Measurements from ENCODE around the gene SLK.

Gene SLK

DNA sequence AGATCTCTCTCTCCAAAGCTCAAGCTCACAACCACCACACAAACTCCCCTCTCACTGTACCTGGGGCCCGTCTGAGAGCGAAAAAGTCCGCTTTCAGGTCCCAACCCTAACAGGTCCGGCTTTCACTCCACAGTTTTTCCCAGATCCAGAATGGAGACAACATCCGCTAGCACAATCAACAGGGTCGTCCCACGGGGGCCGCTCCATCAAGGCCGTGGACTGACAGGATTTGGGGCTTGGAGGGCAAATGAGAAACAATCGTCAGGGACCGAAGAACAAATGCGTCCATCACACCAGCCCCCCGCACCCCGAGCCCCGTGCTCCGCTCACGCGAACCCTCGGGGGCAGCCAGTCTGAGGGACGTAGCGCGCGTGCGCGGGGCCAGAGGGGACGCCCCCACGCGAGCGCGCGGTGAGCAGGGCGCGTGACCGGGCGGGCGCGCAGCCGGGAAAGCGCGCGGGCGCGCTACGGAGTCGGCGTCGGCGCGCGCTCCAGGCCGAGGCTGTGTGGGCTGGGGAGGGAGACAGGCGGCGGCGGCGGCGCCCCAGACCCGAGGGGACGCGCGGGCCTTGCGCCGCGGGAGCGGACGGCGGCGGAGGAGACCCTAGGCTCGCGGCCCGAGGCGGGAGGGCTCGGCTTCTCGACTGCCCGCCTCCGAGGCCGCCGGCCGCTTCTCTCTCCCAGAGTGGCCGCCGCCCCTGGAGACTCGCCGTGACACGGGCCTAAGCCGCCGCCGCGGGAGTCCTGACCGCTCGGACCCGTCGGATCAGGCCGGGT, at the start of gene SLK:
Gene SLK (plus strand): TSS at position 470 of the 777 bp plus-strand sequence. CDS start 606 bp downstream, outside the sequence.
- no peak for FAIRE-seq

DNA sequence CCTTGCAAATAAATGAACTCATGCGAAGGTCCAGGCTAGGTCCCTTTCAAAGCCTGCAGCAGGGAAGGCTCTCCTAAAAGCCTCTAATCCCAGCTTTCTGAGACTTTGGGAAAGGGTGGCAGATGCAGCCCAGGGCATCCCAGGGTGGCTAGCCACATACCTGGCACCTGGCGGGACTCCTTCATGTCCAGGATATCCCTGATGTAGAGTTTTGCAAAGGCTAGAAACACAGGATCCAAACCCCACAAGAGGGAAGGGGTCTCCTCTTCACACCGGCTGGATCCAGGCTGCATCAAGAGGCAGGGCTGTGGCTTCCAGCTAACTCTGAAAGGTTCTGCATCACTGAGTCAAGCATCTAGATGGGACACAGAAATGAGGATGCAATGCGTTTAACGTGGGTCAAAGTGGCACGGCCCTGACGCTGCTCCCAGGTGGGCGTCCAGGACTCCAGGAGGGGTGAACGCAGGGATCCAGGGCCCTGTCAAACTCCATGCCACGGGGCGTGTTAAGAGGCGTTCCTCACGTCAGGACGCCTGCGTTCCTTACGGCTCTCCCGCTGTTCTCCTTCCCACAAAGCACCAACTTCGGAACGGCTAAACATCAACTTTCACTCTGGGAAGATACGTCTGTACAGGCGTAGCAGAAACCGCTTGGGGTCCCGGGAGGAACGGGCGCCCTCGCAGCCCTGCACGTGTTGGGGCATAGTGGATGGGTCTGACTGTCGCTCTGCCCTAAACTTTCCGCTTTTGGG, 49.5 kb upstream of the SLK start:
- FAIRE-seq = no peak

DNA sequence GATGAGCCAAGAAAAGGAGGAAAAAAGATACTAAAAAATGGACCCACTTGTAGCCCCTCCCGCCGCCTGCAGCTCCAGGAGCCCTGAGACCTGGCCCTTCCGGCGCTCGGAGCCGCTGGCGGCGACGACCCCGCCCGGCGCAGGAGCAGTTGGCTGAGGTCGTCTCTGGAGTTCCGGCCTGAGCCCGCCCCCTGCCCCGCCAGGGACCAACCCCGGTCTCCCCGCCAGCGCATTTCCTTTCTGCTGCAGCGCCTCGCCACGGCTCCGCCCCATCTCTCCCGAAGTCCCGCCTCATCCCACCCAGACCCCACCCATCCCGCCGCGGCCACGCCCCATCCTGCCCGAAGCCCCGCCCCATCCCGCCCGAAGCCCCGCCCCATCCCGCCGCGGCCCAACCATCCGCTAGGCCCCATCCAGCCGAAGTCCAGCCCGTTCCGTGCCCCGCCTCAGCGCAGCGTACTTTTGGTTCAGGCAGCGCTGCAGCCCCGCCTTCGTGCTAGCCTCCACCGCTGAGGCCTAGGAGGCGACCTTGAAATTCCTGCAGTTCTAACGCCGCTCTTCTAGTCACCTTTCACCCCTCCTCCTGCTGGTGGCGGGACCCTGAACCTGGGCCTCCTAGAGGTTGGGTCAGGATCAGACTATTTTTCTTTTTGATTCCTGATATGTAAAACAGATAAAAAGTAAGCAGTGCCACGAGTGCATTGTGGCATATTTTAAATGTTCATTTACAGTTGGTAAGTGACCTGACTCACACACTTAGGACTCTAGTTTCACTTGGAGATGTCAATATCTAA, 48.7 kb upstream of the SLK start, which contains the start of gene STN1:
Gene STN1 (minus strand): TSS at position 132 of the 794 bp plus-strand sequence. CDS start 590 bp downstream, outside the sequence.
- no peak for FAIRE-seq

DNA sequence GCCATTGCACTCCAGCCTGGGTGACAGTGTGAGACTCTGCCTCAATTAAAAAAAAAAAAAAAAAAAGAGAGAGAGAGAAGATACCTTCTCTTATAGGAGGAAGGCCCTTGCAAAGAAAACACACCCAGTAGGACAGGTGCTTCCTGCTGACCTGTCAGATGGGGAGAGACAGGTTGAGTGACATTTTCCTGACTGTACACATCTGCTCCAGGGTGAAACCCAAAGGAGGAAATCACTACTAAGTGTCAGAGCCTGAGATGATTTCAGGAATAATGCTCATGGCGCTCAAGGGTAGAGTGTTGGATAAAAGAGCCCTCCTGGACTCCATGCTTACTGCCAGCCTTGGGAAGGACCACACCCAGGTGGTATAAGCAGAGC, 47.3 kb upstream of the SLK start:
- FAIRE-seq = no peak

DNA sequence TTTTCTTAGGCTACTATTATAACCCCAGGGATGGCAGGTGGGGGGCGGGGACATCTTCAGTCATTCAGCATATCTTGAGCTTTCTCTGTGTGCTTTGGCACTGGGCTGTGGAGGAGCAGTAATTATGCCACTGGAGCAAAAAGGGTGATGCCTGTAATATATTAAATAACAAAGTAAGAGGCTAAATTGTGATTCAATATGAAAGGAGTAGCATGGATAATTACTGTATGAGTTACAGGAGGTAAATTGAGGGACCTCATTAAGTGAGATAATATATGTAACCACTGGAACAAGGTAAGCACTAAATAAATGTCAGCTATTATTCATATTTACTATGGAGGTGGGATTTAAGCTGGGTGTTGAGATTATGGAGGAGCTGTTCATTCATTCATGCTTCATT, 45.7 kb upstream of the SLK start:
- no peak for FAIRE-seq

DNA sequence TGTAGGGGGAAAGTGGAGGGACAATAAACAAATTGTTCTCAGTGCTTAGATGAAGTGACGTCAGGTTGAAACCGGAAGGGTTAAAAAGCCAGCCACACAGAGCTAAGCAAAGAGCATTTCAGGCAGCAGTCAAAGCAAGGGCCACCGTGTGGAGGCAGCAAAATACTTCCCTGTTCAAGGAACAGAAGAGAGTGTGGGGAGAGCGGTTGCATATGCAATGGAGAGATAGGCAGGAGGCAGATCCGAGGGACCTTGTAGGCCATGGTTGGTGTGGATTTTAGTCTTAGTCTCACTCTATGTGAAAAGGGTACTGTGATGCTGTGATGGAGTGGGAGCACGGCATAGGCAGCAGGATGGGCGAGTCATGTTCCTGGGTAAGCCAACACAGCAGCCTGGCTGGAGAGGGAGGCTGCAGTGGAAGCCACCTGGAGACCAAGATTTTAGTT, 45.2 kb upstream of the SLK start:
- no peak for FAIRE-seq

DNA sequence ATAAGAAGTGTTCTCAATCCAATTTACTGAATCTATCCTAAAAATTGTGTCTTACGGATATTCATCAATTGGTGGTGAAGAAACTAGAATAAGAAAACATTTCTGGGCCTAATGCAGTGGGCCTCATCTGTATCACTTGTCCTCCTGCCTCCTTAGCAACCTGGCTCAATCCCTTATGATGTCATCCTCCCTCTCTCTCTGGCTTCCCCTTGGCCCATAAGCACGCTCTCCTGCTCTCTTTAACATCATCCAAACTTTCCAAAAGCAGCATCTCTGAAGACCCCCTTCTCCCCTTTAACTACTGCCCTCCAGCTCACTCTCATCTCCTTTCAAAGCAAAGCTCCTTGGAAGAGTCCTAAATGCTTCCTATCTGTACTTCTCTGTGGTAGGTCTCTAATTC, 44.3 kb upstream of the SLK start:
- FAIRE-seq = no peak

DNA sequence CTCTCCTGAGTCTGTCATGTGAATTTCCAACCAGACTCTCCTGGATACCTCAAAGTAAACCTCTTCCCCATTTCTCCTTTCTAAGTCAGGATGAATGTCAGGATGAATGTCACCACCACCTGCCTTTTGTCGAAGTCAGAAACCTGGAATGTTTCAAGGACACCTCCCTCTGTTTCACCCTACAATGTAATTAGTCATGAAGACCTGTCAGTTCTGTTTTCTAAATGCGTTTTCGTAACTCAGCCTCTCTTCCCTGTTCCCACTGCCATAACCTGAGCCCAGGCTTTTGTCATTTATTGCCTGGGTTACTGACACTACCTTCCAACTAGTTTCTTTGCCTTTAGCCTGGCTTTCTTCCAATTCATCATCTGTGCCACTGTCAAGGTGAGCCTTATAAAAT, 43.4 kb upstream of the SLK start:
- FAIRE-seq = no peak

DNA sequence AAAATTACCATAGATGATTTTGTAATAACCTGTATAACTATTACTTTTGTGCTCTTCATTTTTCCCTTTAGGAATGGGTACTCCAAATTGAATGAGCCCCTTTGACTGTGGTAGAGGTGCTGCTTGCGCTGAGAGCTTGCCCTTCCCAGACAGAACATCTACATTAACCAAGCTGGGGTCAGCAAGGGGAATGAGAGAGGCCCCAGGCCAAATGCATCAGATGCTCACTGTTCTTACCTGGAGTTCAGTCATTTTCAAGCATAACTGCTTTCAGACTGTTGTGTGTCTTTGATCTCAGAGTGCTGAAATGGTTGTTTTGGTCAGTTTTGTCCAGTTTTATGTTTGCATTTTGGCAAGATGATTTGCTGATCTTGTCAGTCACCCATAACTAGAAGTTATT, 41.3 kb upstream of the SLK start:
- no peak for FAIRE-seq

DNA sequence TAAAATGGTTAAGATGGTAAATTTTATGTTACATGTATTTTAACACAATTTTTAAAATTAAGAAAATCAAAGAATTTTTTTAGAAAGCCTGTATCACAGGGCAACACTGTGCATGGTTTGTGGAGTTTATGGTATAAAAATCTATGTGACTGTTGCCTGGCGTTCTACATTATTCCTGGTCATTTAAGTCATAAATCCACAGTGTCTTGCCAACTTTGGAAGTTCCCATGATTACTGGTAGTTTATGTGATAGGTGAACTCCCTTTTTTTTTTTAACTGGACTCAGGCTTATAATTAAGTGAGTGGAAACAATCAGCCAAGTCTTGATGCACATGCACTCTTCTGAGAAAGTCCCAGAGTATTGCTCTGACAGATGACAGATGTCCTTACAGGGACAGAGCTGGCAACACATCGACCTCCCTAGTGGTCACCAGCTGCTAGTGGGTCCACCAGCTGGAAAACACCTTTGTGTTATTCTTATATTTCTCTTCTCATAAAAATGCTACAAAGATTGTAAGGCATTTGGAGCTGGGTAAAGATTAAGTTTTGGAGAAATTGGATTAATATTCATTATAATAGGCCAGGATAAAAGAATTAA, 40.1 kb upstream of the SLK start:
- no peak for FAIRE-seq

DNA sequence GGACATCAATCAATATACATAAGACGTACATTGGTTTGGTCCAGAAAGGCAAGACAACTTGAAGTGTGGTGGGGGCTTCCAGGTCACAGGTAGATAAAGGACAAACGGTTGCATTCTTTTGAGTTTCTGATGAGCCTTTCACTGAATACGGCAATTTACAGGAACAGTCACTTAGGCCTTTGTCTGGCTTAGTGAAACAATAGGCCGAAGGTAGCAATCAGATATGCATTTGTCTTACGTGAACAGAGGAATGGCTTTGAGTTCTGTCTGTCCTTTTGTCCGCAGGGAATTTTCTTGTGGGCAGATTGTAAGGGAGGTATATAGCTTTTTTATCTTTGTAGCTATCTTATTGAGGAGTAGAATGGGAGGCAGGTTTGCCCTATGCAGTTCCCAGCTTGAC, 38.2 kb upstream of the SLK start:
- no peak for FAIRE-seq

DNA sequence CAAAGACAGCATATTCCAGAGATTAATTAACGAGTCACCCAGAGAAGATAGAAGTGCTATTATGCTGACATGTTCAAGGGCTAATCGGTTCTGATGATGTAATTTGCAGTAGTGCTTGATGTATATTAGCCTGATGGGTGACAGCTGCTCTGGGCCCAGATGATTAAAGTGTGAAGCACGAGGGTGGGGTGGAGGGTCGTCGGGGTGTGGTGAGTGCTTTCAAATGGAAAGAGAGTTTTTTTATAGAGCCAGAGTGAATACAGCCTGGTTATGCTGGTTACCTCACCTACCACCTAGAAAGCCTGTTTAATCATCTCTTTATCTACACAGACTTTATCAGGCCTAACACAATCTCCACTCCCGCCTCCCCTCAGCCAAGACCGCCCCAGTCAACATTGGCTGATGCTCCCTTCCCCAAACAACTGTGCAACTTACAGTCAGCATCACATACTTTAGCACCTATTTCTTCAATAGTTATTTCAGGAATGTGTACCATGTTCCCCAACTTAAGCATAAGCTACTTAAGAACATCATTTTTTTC, 37.5 kb upstream of the SLK start:
- FAIRE-seq = no peak

DNA sequence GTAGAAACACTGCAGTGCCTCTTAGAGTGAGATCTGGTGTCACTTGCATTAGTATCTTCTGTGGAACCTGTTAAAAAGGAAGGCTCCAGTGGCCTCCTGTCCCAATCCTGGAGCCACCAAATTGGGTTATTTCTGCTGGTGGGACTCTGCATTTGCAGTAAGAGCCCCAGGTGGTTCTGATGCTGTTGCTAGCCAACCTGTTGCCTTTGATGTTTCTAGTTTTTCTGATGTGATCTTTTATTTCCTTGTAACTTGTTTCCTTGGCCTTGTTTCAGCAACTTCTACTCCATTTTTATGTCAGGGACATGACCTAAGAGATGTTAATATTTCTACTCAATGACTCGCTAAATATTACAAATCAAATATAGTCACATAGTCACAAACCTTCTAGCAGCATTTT, 36.5 kb upstream of the SLK start:
- FAIRE-seq = no peak

DNA sequence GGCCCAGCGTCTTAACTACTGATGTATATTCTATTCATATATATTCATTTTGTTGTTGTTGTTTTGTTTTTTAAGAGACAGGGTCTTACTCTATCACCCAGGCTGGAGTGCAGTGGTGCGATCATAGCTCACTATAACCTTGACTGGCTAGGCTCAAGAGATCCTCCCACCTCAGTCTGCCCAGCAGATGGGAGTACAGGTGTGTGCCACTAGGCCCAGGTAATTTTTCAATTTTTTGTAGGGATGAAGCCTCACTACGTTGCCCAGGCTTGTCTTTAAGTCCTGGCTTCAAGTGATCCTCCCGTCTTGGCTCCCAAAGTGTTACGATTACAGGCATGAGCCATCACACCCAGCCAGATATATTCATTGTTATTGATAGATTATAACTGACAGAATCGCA, 36.1 kb upstream of the SLK start:
- no peak for FAIRE-seq

DNA sequence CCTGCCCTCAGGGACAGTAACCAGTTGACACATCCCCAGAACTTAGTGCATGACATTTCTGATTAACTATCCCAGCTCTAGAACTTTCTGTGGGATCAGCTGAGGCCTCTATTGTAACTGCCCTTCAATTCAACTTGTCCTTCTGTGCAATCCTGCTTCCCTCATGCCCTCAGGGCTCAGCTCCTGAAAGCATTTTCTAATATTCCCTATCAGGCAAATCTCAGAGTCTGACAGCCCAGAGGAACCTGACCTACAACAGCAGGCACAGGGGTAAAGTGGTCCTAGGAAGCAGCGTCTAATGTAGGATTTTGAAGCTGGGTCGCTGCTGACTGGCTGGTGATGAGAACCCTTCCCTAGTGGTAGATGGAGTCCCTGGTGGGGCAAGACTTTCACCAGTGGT, 35.3 kb upstream of the SLK start:
- FAIRE-seq = no peak

DNA sequence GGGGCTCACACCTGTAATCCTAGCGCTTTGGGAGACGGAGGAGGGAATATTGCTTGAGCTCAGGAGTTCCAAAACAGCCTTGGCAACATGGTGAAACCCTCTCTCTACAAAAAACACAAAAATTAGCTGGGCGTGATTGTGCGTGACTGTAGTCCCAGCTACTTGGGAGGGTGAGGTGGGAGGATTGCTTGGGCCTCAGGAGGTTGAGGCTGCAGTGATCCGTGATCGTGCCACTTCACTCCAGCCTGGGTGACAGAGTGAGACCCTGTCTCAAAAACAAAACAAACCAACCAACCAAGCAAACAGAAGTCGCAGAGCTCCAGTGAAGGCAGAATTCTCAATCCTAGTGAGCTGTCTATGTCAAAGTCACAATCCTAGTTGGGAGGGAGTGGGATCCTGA, 34.7 kb upstream of the SLK start:
- FAIRE-seq = no peak

DNA sequence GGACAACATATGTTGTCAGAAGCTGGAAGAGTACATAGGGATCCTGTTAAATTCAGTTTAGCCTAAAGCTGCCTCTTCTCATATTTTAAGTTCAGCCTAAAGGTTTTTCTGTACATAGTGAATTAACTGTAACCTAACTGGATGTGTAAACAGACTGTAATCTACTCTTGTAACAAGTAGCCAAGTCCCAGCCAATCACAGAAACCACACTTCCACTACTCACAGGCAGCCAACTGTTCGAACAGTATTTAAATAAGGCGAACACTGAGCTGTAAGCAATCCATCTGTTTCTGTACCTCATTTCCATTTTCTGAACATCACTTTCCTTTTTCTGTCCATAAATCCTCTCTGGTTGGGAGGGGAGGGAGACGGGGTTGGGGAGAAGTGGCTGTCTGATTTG, 34.0 kb upstream of the SLK start:
- FAIRE-seq = no peak

DNA sequence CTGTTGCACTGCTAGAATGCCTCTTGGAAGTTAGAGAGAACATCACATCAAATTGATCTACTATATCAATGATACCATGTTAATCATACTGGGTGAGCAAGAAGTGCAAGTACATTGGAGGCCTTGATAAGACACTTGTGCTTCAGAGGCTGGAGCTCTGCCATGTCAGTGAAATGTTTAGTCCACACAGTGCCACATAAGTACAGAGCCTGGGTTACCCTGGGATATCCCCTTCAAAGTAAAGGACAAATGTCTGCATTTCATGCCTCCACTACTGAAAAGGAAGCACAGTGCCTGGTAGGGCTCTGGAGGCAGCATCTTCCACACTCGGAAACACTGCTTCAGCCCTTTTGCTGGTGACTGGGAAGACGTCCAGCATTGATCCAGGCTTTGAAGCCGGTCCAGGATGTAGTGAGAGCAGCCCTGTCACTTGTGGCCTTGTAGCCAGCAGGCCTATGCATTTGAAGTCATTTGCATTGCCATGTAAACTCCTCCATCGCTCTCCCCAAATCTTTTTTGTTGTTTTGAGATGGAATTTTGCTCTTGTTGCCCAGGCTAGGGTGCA, 33.3 kb upstream of the SLK start:
- no peak for FAIRE-seq

DNA sequence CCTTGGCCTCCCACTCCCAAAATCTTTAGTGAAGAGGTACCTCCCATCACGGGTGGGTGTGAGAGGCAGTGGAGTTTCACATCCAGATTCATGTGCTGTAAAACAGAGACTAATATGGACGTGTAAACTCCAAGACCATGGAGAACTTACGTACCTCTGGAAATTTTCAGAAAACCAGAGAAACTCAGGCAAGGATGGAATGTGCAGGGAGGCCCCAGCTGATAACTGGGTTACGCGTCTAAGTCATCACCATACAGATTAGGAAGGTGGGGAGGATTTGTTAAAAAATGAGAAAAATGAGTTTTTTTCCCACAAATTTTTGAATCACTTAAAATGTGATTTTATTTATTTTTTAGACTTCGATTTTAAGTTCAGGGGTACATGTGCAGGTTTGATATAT, 32.6 kb upstream of the SLK start:
- FAIRE-seq = no peak

DNA sequence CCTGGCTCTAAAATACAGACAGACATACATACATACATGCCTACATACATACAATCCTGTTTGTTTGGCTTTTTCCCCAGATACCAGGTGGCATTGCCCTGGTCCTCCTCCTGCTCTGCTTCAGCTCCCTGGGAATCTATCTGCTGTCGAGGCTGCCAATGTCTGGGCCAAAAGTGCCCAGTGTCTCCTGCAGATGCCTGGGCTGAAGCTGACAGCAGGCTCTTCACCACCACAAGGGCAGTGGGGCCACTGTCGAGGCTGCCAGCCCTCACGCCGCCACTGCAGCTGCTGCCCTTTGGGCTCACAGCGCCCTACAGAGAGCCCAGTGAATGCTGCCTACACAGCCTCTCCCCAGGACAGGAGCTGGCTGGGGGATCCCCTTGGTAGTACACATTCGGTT, 30.9 kb upstream of the SLK start:
- FAIRE-seq = no peak

DNA sequence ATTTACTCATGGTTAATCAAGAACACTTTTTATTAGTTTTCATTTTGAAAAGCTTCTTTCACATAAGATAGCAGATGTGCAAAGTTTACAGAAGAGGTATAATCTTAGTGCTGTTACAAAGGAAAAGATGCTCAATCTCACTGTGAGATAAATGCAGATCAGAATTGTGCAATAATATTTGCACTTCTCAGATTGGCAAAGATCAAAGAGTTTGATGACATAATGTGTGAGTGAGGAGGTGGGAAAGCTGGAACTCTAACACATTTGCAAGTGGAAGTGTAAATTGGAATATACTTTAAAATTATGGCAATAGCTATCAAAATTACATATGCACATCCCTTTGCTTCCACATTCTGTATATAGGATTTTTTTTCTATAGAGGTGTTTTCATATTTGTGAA, 27.4 kb upstream of the SLK start:
- no peak for FAIRE-seq

DNA sequence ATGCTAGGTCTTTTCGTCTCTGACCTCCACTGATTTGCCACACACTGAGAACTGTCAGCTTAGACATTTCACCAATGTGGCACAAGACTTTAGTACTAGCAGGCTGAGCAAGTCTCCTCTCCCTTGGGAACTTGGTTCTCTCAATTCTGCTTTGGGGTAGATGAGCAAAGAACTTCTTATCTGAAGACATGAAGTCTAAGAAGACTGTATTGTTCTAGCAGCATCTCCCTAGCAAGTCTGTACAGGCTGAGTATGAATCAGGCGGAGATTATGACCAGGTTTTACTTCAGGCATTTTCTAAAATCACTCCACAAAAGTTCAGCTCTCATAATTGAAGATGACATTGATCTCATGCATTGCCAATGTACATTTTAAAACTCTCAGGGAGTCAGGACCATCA, 25.1 kb upstream of the SLK start:
- FAIRE-seq = no peak

DNA sequence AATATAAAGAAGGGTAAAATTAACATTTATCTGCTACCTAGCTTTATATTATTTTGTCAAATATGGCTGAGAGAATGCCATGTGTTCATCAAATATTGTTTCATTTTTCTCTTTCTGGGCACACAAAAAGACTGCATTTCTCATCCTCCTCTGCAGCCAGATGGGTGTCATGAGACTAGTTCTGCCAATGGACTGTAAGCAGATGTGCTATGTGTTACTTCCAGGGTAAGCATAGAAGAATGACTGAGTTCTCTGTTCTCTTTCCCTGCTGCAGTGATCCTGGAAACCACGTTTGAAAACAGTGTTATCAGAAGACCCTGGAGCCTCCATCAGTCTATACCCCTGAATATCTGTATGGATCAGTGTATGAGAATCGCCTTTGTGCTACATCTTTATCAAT, 24.1 kb upstream of the SLK start:
- no peak for FAIRE-seq

All from TTC549 (cell line).